Measurements from ENCODE around the gene UBALD2. TPM values are rescaled to one million over a fixed set of nuclear protein-coding genes. Genes with fewer than 3 reads are reported as not detected.

The UBALD2 gene
- total and polyA plus RNA-seq, 4 donors, result 23.2 to 30.2 (median 26.7) TPM

- H3K27me3 ChIP-seq (ENCODE audit: control insufficient read depth in 1 of 2, insufficient read depth in 2 of 2, low read length in 1 of 2), result no peaks in the 10 kb centered on the region
- H3K4me3 ChIP-seq (ENCODE audit: low read length in 2 of 2), result no peak overlapping the region
- intact Hi-C loops (cut with DNase I), result no loop called here
- H3K4me1 ChIP-seq (ENCODE audit: control insufficient read depth in 1 of 2, insufficient read depth in 2 of 2, low read length in 2 of 2), result no peaks in the 10 kb centered on the region
- H3K9me3 ChIP-seq (ENCODE audit: control insufficient read depth, low read length), result no peaks in the 10 kb centered on the region
- H3K36me3 ChIP-seq (ENCODE audit: control insufficient read depth in 1 of 2, insufficient read depth in 2 of 2, low read length in 1 of 2), result no peaks in the 10 kb centered on the region
- no peak for DNase-seq
- H3K27ac ChIP-seq (ENCODE audit: low read depth in 1 of 2, low read length in 2 of 2), result no peak overlapping the region
- ATAC-seq (ENCODE audit: low FRiP score), result no peak
- 54 to 65% methylated on average over 5 of the region's 5 CpGs for WGBS, 2 donors
Observed at GRCh38 chr17:76260669-76261068, 4.5 kb upstream of the UBALD2 start.

- DNase-seq, result no peak
- intact Hi-C loops (cut with DNase I), result no loop called here
- Histone ChIP-seq H3K4me3 (ENCODE audit: low read length in 2 of 2) (no peak overlapping the region), H3K36me3 (ENCODE audit: control insufficient read depth in 1 of 2, insufficient read depth in 2 of 2, low read length in 1 of 2) (no peaks in the 10 kb centered on the region), H3K27me3 (ENCODE audit: control insufficient read depth in 1 of 2, insufficient read depth in 2 of 2, low read length in 1 of 2) (no peaks in the 10 kb centered on the region), H3K9me3 (ENCODE audit: control insufficient read depth, low read length) (no peaks in the 10 kb centered on the region), H3K27ac (ENCODE audit: low read depth in 1 of 2, low read length in 2 of 2) (no peak overlapping the region), H3K4me1 (ENCODE audit: control insufficient read depth in 1 of 2, insufficient read depth in 2 of 2, low read length in 2 of 2) (no peaks in the 10 kb centered on the region)
- ATAC-seq (ENCODE audit: low FRiP score), result no peak
- 88 to 90% methylated on average over 22 to 23 of the region's 23 CpGs for WGBS, 2 donors
Observed at GRCh38 chr17:76261421-76262215, 3.5 kb upstream of the UBALD2 start.

- intact Hi-C loops (cut with DNase I), result no loop called here
- H3K27ac ChIP-seq (ENCODE audit: low read depth in 1 of 2, low read length in 2 of 2), result no peak overlapping the region
Observed at GRCh38 chr17:76262732-76263344, 2.3 kb upstream of the UBALD2 start.

GRCh38 chr17:76263896-76264295, 1.3 kb upstream of the UBALD2 start:
- H3K27me3 ChIP-seq (ENCODE audit: control insufficient read depth in 1 of 2, insufficient read depth in 2 of 2, low read length in 1 of 2), result no peaks in the 10 kb centered on the region
- ATAC-seq (ENCODE audit: low FRiP score) (no peak), DNase-seq (no peak)
- H3K4me1 ChIP-seq (ENCODE audit: control insufficient read depth in 1 of 2, insufficient read depth in 2 of 2, low read length in 2 of 2), result no peaks in the 10 kb centered on the region
- 90 to 92% methylated on average over 5 of the region's 5 CpGs for WGBS, 2 donors
- H3K27ac ChIP-seq (ENCODE audit: low read depth in 1 of 2, low read length in 2 of 2), result no peak overlapping the region
- H3K9me3 ChIP-seq (ENCODE audit: control insufficient read depth, low read length), result no peaks in the 10 kb centered on the region
- no peak overlapping the region for H3K4me3 ChIP-seq (ENCODE audit: low read length in 2 of 2)
- intact Hi-C loops (cut with DNase I), result no loop called here
- H3K36me3 ChIP-seq (ENCODE audit: control insufficient read depth in 1 of 2, insufficient read depth in 2 of 2, low read length in 1 of 2), result no peaks in the 10 kb centered on the region

More at GRCh38 chr17:76262732-76263344, 2.3 kb upstream of the UBALD2 start:
- H3K9me3 ChIP-seq (ENCODE audit: control insufficient read depth, low read length), result no peaks in the 10 kb centered on the region
- H3K4me3 ChIP-seq (ENCODE audit: low read length in 2 of 2), result no peak overlapping the region
- H3K27me3 ChIP-seq (ENCODE audit: control insufficient read depth in 1 of 2, insufficient read depth in 2 of 2, low read length in 1 of 2), result no peaks in the 10 kb centered on the region
- H3K4me1 ChIP-seq (ENCODE audit: control insufficient read depth in 1 of 2, insufficient read depth in 2 of 2, low read length in 2 of 2), result no peaks in the 10 kb centered on the region
- DNase-seq, result no peak
- no peak for ATAC-seq (ENCODE audit: low FRiP score)
- 79 to 84% methylated on average over 9 of the region's 9 CpGs for WGBS, 2 donors
- no peaks in the 10 kb centered on the region for H3K36me3 ChIP-seq (ENCODE audit: control insufficient read depth in 1 of 2, insufficient read depth in 2 of 2, low read length in 1 of 2)

- no peaks in the 10 kb centered on the region for H3K36me3 ChIP-seq (ENCODE audit: control insufficient read depth in 1 of 2, insufficient read depth in 2 of 2, low read length in 1 of 2)
- no peaks in the 10 kb centered on the region for H3K27me3 ChIP-seq (ENCODE audit: control insufficient read depth in 1 of 2, insufficient read depth in 2 of 2, low read length in 1 of 2)
- WGBS, 2 donors, result 18 to 23% methylated on average over 9 of the region's 9 CpGs
- H3K4me1 ChIP-seq (ENCODE audit: control insufficient read depth in 1 of 2, insufficient read depth in 2 of 2, low read length in 2 of 2), result no peaks in the 10 kb centered on the region
- no peak overlapping the region for H3K4me3 ChIP-seq (ENCODE audit: low read length in 2 of 2)
- intact Hi-C loops (cut with DNase I), result no loop called here
- DNase-seq (no peak), ATAC-seq (ENCODE audit: low FRiP score) (no peak)
- peak overlapping the region in 1 of 2 donors; percentile 76 for H3K27ac ChIP-seq (ENCODE audit: low read depth in 1 of 2, low read length in 2 of 2)
- no peaks in the 10 kb centered on the region for H3K9me3 ChIP-seq (ENCODE audit: control insufficient read depth, low read length)
Observed at GRCh38 chr17:76264425-76264754, 758 bp upstream of the UBALD2 start.

- peak; percentile 42 for ATAC-seq (ENCODE audit: low FRiP score)
- H3K4me1 ChIP-seq (ENCODE audit: control insufficient read depth in 1 of 2, insufficient read depth in 2 of 2, low read length in 2 of 2), result no peaks in the 10 kb centered on the region
- peak overlapping the region; percentile 97 to 98 for H3K4me3 ChIP-seq (ENCODE audit: low read length in 2 of 2)
- intact Hi-C loops (cut with DNase I), result no loop called here
- DNase-seq, result peak; percentile 79 to 90
- H3K36me3 ChIP-seq (ENCODE audit: control insufficient read depth in 1 of 2, insufficient read depth in 2 of 2, low read length in 1 of 2), result no peaks in the 10 kb centered on the region
- peak overlapping the region; percentile 47 to 89 for H3K27ac ChIP-seq (ENCODE audit: low read depth in 1 of 2, low read length in 2 of 2)
- WGBS, 2 donors, result 0 to 1% methylated on average over 40 to 76 of the region's 76 CpGs
- H3K9me3 ChIP-seq (ENCODE audit: control insufficient read depth, low read length), result no peaks in the 10 kb centered on the region
- no peaks in the 10 kb centered on the region for H3K27me3 ChIP-seq (ENCODE audit: control insufficient read depth in 1 of 2, insufficient read depth in 2 of 2, low read length in 1 of 2)
Observed at GRCh38 chr17:76265624-76266243, 586 bp downstream of the UBALD2 start.

GRCh38 chr17:76266244-76266938, 1.2 kb downstream of the UBALD2 start:
- 1 to 3% methylated on average over 11 to 12 of the region's 12 CpGs for WGBS, 2 donors
- peak overlapping the region in 1 of 2 donors; percentile 13 for H3K27ac ChIP-seq (ENCODE audit: low read depth in 1 of 2, low read length in 2 of 2)
- DNase-seq, result no peak
- ATAC-seq (ENCODE audit: low FRiP score), result no peak
- H3K36me3 ChIP-seq (ENCODE audit: control insufficient read depth in 1 of 2, insufficient read depth in 2 of 2, low read length in 1 of 2), result no peaks in the 10 kb centered on the region
- H3K27me3 ChIP-seq (ENCODE audit: control insufficient read depth in 1 of 2, insufficient read depth in 2 of 2, low read length in 1 of 2), result no peaks in the 10 kb centered on the region
- H3K9me3 ChIP-seq (ENCODE audit: control insufficient read depth, low read length), result no peaks in the 10 kb centered on the region
- no peaks in the 10 kb centered on the region for H3K4me1 ChIP-seq (ENCODE audit: control insufficient read depth in 1 of 2, insufficient read depth in 2 of 2, low read length in 2 of 2)
- intact Hi-C loops (cut with DNase I), result no loop called here
- peak overlapping the region; percentile 97 to 98 for H3K4me3 ChIP-seq (ENCODE audit: low read length in 2 of 2)

- intact Hi-C loops (cut with DNase I), result no loop called here
- 90 to 100% methylated on average over 4 of the region's 4 CpGs for WGBS, 2 donors
- DNase-seq (no peak), ATAC-seq (ENCODE audit: low FRiP score) (no peak)
- Histone ChIP-seq H3K27me3 (ENCODE audit: control insufficient read depth in 1 of 2, insufficient read depth in 2 of 2, low read length in 1 of 2) (no peaks in the 10 kb centered on the region), H3K4me1 (ENCODE audit: control insufficient read depth in 1 of 2, insufficient read depth in 2 of 2, low read length in 2 of 2) (no peaks in the 10 kb centered on the region), H3K27ac (ENCODE audit: low read depth in 1 of 2, low read length in 2 of 2) (no peak overlapping the region), H3K4me3 (ENCODE audit: low read length in 2 of 2) (no peak overlapping the region), H3K9me3 (ENCODE audit: control insufficient read depth, low read length) (no peaks in the 10 kb centered on the region), H3K36me3 (ENCODE audit: control insufficient read depth in 1 of 2, insufficient read depth in 2 of 2, low read length in 1 of 2) (no peaks in the 10 kb centered on the region)
Observed at GRCh38 chr17:76267051-76267576, 2.0 kb downstream of the UBALD2 start.

All from aorta (tissue), 5 donors.